Pancreas (tissue), 10 donors: ENCODE measurements around the gene SCEL. TPM values are rescaled to one million over a fixed set of nuclear protein-coding genes. Genes with fewer than 3 reads are reported as not detected.

Source experiments
- ATAC-seq, 4 donors: fragments of 200-7000 bp; cut with Tn5 transposase; one replicate each; pipeline versions ENCODE4 v1.8.0 to v1.9.1; 2020; ENCODE audit warnings: mild to moderate bottlenecking in 4 of 4, moderate library complexity in 4 of 4
- DNase-seq, 6 donors: peaks; one replicate each; pipeline ENCODE4 v3.0.0-alpha.2; 2020
- FAIRE-seq: peaks from 2 replicates; lab custom pipeline; 2012; peaks lifted over from hg19 to GRCh38; lab: Jason Lieb, UNC
- H3K27ac ChIP-seq, 4 donors: fragments of 200-600 bp; sonication (generic); 1 replicate in 3 of 4; 2 replicates in 1 of 4; pipeline versions ENCODE4 v1.5.0 to v1.8.0; 2020
- H3K27me3 ChIP-seq, 4 donors: fragments of 200-600 bp; one replicate each; pipeline ENCODE4 v1.8.0; 2021
- H3K36me3 ChIP-seq, 3 donors: fragments of 200-600 bp; sonication (generic) in 1 of 3; one replicate each; pipeline versions ENCODE4 v1.5.0 to v1.8.0; 2020 to 2021
- H3K4me1 ChIP-seq, 3 donors: fragments of 200-600 bp; one replicate each; pipeline ENCODE4 v1.8.0; 2021
- H3K4me3 ChIP-seq, 4 donors: fragments of 200-600 bp; sonication (generic) in 2 of 4; one replicate each; pipeline versions ENCODE4 v1.5.0 to v1.8.0; 2020 to 2021
- H3K9me3 ChIP-seq, 4 donors: fragments of 200-600 bp; one replicate each; pipeline ENCODE4 v1.8.0; 2021
- WGBS, 2 donors: extraction: QIAGEN DNeasy Blood & Tissue Kit; methylation state at CpG; one replicate each; pipeline ENCODE4 v1.1.7; 2013; 5-methylcytosine and 5-hydroxymethylcytosine counted together
- intact Hi-C, 3 donors: fragments of 100-400 bp; cut with DNase I; formaldehyde crosslinking; loops; one replicate each; pipeline versions ENCODE4 v1.11.1 to v1.14.2; 2022
- polyA plus RNA-seq, 2 donors: library from polyadenylated mRNA; stranded (reverse); fragments of 200-250 nt; gene quantifications; one replicate each; pipeline ENCODE4 v1.2.3, GENCODE V29; 2013
- total RNA-seq, 6 donors: library from RNA; stranded (reverse); fragmentation: NEBNext Ultra II Directional in 4 of 6; extraction: Animal tissue kit (Norgen Biotek cat#: 25700) in 4 of 6; gene quantifications; one replicate each; pipeline versions ENCODE4 v1.2.1 to v1.2.4, GENCODE V29; 2021 to 2023
- TF ChIP-seq, protein P1 (sequence below), 4 donors: fragments of 200-600 bp; sonication (generic) in 3 of 4; IDR thresholded peaks; one replicate each; pipeline versions ENCODE4 v1.5.0 to v1.8.0; 2021; ENCODE audit warnings: antibody characterized with exemption in 4 of 4
- donor health status: healthy with polysubstance abuse.
- donor health status: DM: no; HTN: no; CAD: no; lungs with moderate emphysema.
- donor health status: DM: no; HTN: no; CAD: no.
- donor health status: control.
- donor health status: control.
- donor health status: Bipolar disorder and iron deficiency.
- donor health status: DM: yes; HTN: yes; CAD: no.
- donor health status: DM: no; HTN: no; CAD: no.
- donor health status: DM: no; HTN: no; CAD: no.
- donor health status: DM: yes; HTN: yes; CAD: no.

SCEL gene
- total and polyA plus RNA-seq, 8 donors: 0.04 to 0.18 (median 0.14) TPM; not detected in 2

DNA sequence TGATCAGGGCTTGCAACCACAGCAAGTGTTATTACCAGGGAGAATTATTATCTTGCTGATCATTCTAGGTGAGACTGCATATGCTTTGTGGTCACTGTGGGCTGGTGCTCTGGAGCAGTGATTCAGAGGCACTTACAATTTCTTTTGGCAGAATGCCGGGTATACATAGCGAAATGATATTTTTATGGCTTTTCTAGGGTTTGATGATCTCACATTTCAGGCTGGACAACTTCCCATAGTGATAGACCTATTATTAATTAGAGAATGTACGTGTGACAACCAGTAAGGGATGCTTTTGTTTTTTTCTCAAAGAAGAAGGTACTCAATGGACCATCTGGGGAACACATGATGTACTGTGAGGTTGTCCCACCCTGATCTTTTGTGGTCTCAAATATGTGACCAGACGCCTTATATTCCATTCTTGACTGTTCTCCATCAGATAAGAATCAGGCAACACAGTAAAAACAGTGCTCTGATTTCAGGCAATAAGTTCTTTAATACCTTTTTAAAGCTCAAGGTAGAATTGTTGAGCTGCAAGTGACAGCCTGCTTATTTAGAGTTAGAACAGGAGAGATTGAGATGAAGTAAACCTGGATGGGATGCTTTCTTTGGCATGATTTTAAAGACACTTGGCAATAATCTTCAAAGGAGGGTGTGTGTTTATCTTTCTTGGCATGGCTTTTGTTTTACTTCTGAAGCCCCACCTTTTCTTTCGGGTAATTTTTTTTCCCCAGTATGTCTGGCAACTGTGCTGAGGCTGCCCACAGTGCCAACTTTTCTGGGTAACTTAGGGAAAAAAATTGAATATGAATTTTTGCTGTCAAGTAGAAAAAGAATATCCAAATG, 27.4 kb upstream of the SCEL start:
- TF ChIP-seq, protein P1, sequence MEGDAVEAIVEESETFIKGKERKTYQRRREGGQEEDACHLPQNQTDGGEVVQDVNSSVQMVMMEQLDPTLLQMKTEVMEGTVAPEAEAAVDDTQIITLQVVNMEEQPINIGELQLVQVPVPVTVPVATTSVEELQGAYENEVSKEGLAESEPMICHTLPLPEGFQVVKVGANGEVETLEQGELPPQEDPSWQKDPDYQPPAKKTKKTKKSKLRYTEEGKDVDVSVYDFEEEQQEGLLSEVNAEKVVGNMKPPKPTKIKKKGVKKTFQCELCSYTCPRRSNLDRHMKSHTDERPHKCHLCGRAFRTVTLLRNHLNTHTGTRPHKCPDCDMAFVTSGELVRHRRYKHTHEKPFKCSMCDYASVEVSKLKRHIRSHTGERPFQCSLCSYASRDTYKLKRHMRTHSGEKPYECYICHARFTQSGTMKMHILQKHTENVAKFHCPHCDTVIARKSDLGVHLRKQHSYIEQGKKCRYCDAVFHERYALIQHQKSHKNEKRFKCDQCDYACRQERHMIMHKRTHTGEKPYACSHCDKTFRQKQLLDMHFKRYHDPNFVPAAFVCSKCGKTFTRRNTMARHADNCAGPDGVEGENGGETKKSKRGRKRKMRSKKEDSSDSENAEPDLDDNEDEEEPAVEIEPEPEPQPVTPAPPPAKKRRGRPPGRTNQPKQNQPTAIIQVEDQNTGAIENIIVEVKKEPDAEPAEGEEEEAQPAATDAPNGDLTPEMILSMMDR (IDR thresholded peaks at IDR 0.05): no peak
- Histone ChIP-seq H3K27me3 (no peaks in the 10 kb centered on the region), H3K4me1 (peaks cover 0 to 4% (median 0%) of the 10 kb centered on the region in 3 donors), H3K9me3 (no peaks in the 10 kb centered on the region), H3K36me3 (no peaks in the 10 kb centered on the region), H3K27ac (no peak overlapping the region), H3K4me3 (no peak overlapping the region)
- WGBS, 2 donors: 29 to 31% methylated on average over 5 of the region's 5 CpGs
- FAIRE-seq (no peak), ATAC-seq (peak in 1 of 4 donors; percentile 27), DNase-seq (no peak)
- intact Hi-C loops: no loop called here

DNA sequence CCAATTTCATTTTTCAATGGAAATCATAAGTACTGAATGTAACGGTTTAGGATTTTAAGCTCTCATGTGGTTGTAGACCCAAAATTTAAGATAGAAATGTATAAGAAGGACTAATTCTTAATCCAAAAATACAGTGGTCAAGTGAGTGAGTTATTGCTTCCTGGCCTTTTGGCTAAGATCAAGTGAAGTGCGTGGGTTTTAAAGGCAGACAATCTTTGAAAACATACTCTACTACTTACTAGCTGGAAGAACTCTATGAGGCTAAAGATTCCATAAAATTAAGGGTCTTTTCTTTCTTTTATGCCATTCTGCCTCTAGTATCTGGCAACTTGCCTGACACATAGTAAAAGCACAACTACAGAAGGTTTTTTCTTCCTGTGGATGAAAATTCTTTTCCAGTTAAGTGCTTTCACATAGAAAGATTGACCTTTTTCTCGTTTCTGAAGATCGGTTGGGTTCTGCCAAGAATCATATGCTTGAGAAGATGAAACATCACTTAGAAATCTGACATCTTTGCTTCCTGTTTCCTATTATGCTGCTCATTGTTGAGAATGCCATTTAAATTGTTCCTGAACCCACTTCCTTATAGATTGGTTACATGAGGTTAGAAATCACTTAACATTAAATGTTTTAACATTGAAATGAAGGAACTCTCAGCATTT, 26.4 kb upstream of the SCEL start:
- TF ChIP-seq, protein P1 (IDR thresholded peaks at IDR 0.05): no peak
- 50 to 59% methylated on average over 4 of the region's 4 CpGs for WGBS, 2 donors
- no peak for ATAC-seq

DNA sequence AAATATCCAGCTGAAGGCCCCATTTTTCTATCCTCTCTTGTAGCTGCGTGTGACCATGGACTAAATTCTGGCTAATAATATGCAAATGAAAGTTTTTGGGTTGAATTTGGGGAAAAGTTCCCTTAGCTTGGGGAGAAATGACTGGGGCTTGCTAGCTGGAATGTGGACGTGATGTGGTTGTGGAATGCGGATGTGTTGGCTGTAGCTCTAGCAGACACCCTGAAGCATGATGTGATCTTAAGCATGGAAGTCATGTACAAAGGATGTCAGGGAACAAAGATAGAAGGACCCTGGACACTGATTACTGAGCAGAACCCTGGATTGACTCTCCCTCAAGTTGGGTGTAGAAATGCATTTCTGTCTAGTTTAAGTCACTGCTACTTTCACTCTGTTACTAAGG, 25.4 kb upstream of the SCEL start:
- ATAC-seq (no peak), DNase-seq (no peak), FAIRE-seq (no peak)
- no peaks in the 10 kb centered on the region for H3K9me3 ChIP-seq
- no peaks in the 10 kb centered on the region for H3K36me3 ChIP-seq
- H3K27me3 ChIP-seq: no peaks in the 10 kb centered on the region
- TF ChIP-seq, protein P1 (IDR thresholded peaks at IDR 0.05): no peak
- intact Hi-C loops: no loop called here
- H3K4me3 ChIP-seq: no peak overlapping the region
- H3K27ac ChIP-seq: no peak overlapping the region
- WGBS, 2 donors: 89 to 97% methylated on average over 3 of the region's 3 CpGs
- H3K4me1 ChIP-seq: peaks cover 0 to 4% (median 0%) of the 10 kb centered on the region in 3 donors

More for the DNA sequence above, 26.4 kb upstream of the SCEL start:
- no peaks in the 10 kb centered on the region for H3K36me3 ChIP-seq
- no peak overlapping the region for H3K27ac ChIP-seq
- FAIRE-seq (no peak), DNase-seq (no peak)
- no peaks in the 10 kb centered on the region for H3K27me3 ChIP-seq
- H3K4me3 ChIP-seq: no peak overlapping the region
- H3K4me1 ChIP-seq: peaks cover 0 to 4% (median 0%) of the 10 kb centered on the region in 3 donors
- H3K9me3 ChIP-seq: no peaks in the 10 kb centered on the region
- intact Hi-C loops: no loop called here

DNA sequence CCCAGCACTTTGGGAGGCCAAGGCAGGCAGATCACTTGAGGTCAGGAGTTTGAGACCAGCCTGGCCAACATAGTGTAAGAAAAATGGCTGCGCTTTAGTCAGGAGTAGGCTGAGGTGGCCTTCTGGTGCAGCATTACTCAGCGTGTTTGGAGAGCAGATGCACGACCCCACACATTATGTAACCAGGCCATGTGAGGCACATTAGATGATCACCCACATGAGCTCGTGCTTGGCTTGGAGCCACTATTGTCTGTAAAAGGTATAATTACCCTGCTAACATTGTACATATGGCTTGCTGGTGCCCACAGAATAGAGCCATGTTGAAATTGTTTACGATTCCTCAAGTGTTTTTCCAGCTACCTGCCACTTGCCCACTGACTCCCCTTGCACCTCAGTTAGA, 24.0 kb upstream of the SCEL start:
- intact Hi-C loops: no loop called here
- H3K4me1 ChIP-seq: peaks cover 0 to 4% (median 0%) of the 10 kb centered on the region in 3 donors
- WGBS, 2 donors: 62 to 74% methylated on average over 5 of the region's 5 CpGs
- no peak overlapping the region for H3K27ac ChIP-seq
- H3K4me3 ChIP-seq: no peak overlapping the region
- H3K9me3 ChIP-seq: no peaks in the 10 kb centered on the region
- DNase-seq: no peak
- ATAC-seq: no peak
- FAIRE-seq: no peak
- TF ChIP-seq, protein P1 (IDR thresholded peaks at IDR 0.05): no peak
- no peaks in the 10 kb centered on the region for H3K36me3 ChIP-seq
- no peaks in the 10 kb centered on the region for H3K27me3 ChIP-seq
